Measurements from ENCODE around the gene MIAT. TPM values are rescaled to one million over a fixed set of nuclear protein-coding genes. Genes with fewer than 3 reads are reported as not detected.

The MIAT gene
- total RNA-seq, 2 donors from 2014 or later = 1.2 to 4.4 TPM

DNA sequence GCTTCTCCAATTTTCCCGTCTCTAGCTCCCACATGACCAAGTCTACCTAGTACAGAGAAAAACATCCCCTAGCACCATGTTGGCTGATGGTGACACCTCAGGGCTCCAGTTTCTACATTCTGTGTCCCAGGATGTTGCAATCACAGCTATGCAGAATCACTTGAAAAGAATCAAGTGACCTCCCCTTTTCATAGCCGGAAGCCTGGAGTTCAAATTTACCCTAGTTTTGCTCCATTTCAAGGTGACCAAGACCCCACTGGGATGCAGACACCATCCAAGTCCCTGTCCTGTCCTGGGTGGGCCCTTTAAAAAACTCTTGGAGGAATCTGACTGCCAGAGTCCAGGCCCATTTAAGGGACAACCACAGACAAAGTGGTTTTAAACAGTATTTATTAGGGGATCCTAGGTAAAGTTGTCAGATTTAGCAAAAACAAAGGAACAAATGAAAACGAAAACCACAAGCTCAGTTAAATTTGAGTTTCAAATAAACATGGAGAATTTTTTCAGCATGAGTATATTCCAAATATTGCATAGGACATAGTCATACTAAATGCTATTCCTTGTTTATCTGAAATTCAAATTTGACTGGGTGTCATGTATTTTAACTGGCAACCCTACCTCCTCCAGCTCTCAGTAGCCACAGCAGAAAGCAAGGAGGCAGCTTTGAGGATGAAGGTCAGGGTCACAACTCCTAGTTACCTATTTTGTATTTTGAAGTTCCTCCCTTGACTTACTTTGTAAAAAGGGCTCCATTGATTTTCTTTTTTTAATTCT is 52.4 kb downstream of the MIAT start:
- no peak overlapping the region for H3K27ac ChIP-seq (ENCODE audit: low read depth, low read length)
- no peak overlapping the region for H3K4me3 Mint-ChIP-seq

DNA sequence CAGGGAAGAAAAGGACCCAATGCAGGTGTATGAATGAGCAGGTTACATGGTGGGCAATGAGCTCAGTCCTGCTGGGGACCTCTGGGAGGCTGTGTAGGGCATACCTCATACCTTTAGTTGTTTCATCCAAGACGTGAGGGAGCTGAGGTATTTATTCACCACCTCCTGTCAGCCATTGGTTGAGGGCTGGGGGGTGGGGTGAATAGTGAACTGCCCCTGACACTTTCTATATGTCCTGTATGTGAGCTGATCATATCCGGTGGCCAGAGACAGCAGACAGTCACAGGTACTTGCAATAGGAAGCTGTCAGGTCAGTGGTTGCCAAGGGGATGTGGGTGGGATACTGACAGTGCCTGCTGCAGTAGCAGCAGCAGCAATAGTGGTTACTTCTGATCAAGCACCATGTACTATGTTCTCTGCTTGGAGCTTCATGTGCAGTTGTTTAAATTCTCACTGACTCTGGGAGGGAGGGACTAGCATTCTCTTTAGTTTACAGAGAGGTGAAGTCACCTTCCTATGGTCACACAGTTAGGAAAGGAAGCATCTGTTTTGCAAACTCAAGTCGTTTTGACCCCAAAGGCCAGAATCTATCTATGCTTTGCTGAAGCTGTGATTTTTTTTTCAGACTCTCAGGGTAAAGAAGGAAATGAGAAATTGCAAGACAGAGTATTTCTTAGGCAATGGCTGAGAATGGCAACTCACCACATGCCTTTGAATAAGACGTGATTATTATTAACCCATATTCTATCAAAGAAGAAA is 54.0 kb downstream of the MIAT start:
- Mint-ChIP-seq H3K27ac (no peak overlapping the region), H3K27me3 (ENCODE audit: insufficient read depth) (no peaks in the 10 kb centered on the region), H3K9me3 (peaks cover 15% of the 10 kb centered on the region), H3K36me3 (ENCODE audit: low read depth) (peaks cover 23% of the 10 kb centered on the region), H3K4me1 (peaks cover 22% of the 10 kb centered on the region), H3K4me3 (no peak overlapping the region)
- Histone ChIP-seq H3K36me3 (ENCODE audit: control insufficient read depth, insufficient read depth, low read length) (peaks cover 4% of the 10 kb centered on the region), H3K9ac (ENCODE audit: extremely low read depth, low read length, poor library complexity, severe bottlenecking) (no peak overlapping the region), H3K9me3 (ENCODE audit: control insufficient read depth, low read length) (peaks cover 17% of the 10 kb centered on the region), H3K27ac (ENCODE audit: low read depth, low read length) (no peak overlapping the region), H3K27me3 (ENCODE audit: control insufficient read depth, insufficient read depth, low read length, poor library complexity, severe bottlenecking) (no peaks in the 10 kb centered on the region), H3K4me3 (ENCODE audit: low read length) (no peak overlapping the region), H3K4me1 (ENCODE audit: control insufficient read depth, insufficient read depth, low read length) (peaks cover 4% of the 10 kb centered on the region)
- no peak for TF ChIP-seq CTCF (conservative IDR thresholded peaks at IDR 0.05)
- 91 to 100% methylated on average over 1 to 4 of the region's 4 CpGs for WGBS, 2 experiments (ENCODE audit: insufficient coverage in 1 of 2, insufficient read length in 1 of 2)
- DNase-seq = no peak

More for the DNA sequence above, 52.4 kb downstream of the MIAT start:
- 86 to 93% methylated on average over 1 to 3 of the region's 3 CpGs for WGBS, 2 experiments (ENCODE audit: insufficient coverage in 1 of 2, insufficient read length in 1 of 2)
- peaks cover 22% of the 10 kb centered on the region for H3K9me3 Mint-ChIP-seq
- no peak for DNase-seq
- TF ChIP-seq CTCF (conservative IDR thresholded peaks at IDR 0.05) = no peak
- H3K36me3 Mint-ChIP-seq (ENCODE audit: low read depth) = peaks cover 28% of the 10 kb centered on the region
- Histone ChIP-seq H3K9ac (ENCODE audit: extremely low read depth, low read length, poor library complexity, severe bottlenecking) (no peak overlapping the region), H3K4me1 (ENCODE audit: control insufficient read depth, insufficient read depth, low read length) (peaks cover 3% of the 10 kb centered on the region), H3K4me3 (ENCODE audit: low read length) (no peak overlapping the region), H3K36me3 (ENCODE audit: control insufficient read depth, insufficient read depth, low read length) (peaks cover 4% of the 10 kb centered on the region), H3K27me3 (ENCODE audit: control insufficient read depth, insufficient read depth, low read length, poor library complexity, severe bottlenecking) (no peaks in the 10 kb centered on the region), H3K9me3 (ENCODE audit: control insufficient read depth, low read length) (peaks cover 17% of the 10 kb centered on the region)
- peaks cover 19% of the 10 kb centered on the region for H3K4me1 Mint-ChIP-seq
- no peak overlapping the region for H3K27ac Mint-ChIP-seq
- no peaks in the 10 kb centered on the region for H3K27me3 Mint-ChIP-seq (ENCODE audit: insufficient read depth)

DNA sequence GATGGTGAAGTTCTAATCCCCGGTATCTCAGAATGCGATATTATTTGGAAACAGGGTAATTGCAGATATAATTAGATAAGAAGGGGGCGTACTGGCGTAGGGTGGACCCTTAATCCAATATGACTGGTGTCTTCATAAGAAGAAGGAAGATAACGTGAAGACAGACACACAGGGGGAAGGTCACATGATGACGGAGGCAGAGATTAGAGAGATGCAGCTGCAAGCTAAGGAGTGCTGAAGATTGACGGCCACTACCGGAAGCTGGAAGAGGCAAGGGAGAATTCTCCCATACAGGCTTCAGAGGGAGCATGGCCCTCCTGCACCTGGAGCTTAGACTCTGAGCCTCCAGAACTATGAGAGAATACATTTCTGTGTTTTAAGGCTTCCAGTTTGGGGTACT is 54.8 kb downstream of the MIAT start:
- H3K27me3 ChIP-seq (ENCODE audit: control insufficient read depth, insufficient read depth, low read length, poor library complexity, severe bottlenecking) = no peaks in the 10 kb centered on the region
- H3K4me3 ChIP-seq (ENCODE audit: low read length) = no peak overlapping the region
- H3K9ac ChIP-seq (ENCODE audit: extremely low read depth, low read length, poor library complexity, severe bottlenecking) = no peak overlapping the region
- no peak for TF ChIP-seq CTCF (conservative IDR thresholded peaks at IDR 0.05)
- peaks cover 4% of the 10 kb centered on the region for H3K4me1 ChIP-seq (ENCODE audit: control insufficient read depth, insufficient read depth, low read length)
- no peak overlapping the region for H3K27ac Mint-ChIP-seq
- H3K9me3 Mint-ChIP-seq = peaks cover 7% of the 10 kb centered on the region
- 82 to 83% methylated on average over 8 of the region's 8 CpGs for WGBS, 2 experiments (ENCODE audit: insufficient coverage in 1 of 2, insufficient read length in 1 of 2)
- H3K9me3 ChIP-seq (ENCODE audit: control insufficient read depth, low read length) = peaks cover 10% of the 10 kb centered on the region
- H3K27me3 Mint-ChIP-seq (ENCODE audit: insufficient read depth) = no peaks in the 10 kb centered on the region
- peaks cover 22% of the 10 kb centered on the region for H3K4me1 Mint-ChIP-seq
- H3K36me3 Mint-ChIP-seq (ENCODE audit: low read depth) = peaks cover 19% of the 10 kb centered on the region
- H3K27ac ChIP-seq (ENCODE audit: low read depth, low read length) = no peak overlapping the region
- peaks cover 4% of the 10 kb centered on the region for H3K36me3 ChIP-seq (ENCODE audit: control insufficient read depth, insufficient read depth, low read length)
- no peak overlapping the region for H3K4me3 Mint-ChIP-seq
- DNase-seq = no peak
